GM04504 (cell line): ENCODE measurements around the gene PSMC5.

Experiments
- DNase-seq: peaks from one replicate; pipeline ENCODE4 v3.0.0-alpha.2; 2012; ENCODE audit warnings: low read depth

PSMC5 gene

GRCh38 chr17:63820963-63821561 lies 6.2 kb upstream of the PSMC5 start:
- DNase-seq = no peak

- no peak for DNase-seq
Observed at GRCh38 chr17:63821804-63822203, 5.4 kb upstream of the PSMC5 start.

- DNase-seq = no peak
Observed at GRCh38 chr17:63822537-63822936, 4.7 kb upstream of the PSMC5 start.

- DNase-seq = no peak
Observed at GRCh38 chr17:63823659-63824331, 3.4 kb upstream of the PSMC5 start.

- no peak for DNase-seq
Observed at GRCh38 chr17:63824362-63824761, 2.9 kb upstream of the PSMC5 start.

GRCh38 chr17:63826468-63827001 lies 696 bp upstream of the PSMC5 start:
- DNase-seq = no peak

- DNase-seq = no peak
Observed at GRCh38 chr17:63827801-63828221, 580 bp downstream of the PSMC5 start.

- no peak for DNase-seq
Observed at GRCh38 chr17:63828936-63829335, 1.7 kb downstream of the PSMC5 start.

- DNase-seq = no peak
Observed at GRCh38 chr17:63830278-63830677, 3.0 kb downstream of the PSMC5 start.

GRCh38 chr17:63830904-63831491 lies 3.8 kb downstream of the PSMC5 start:
- DNase-seq = no peak

- no peak for DNase-seq
Observed at GRCh38 chr17:63831505-63831904, 4.3 kb downstream of the PSMC5 start.

- no peak for DNase-seq
Observed at GRCh38 chr17:63832014-63832413, 4.8 kb downstream of the PSMC5 start.

GRCh38 chr17:63832455-63832854 lies 5.2 kb downstream of the PSMC5 start:
- DNase-seq = no peak

- no peak for DNase-seq
Observed at GRCh38 chr17:63833026-63833740, 6.0 kb downstream of the PSMC5 start.

- DNase-seq = no peak
Observed at GRCh38 chr17:63833741-63834373, 6.6 kb downstream of the PSMC5 start.

GRCh38 chr17:63834431-63835166 lies 7.4 kb downstream of the PSMC5 start:
- DNase-seq = peak; percentile 60

GRCh38 chr17:63835167-63835720 lies 8.0 kb downstream of the PSMC5 start:
- no peak for DNase-seq

GRCh38 chr17:63836811-63837210 lies 9.6 kb downstream of the PSMC5 start:
- DNase-seq = no peak

GRCh38 chr17:63837480-63837879 lies 10.2 kb downstream of the PSMC5 start:
- DNase-seq = no peak

- DNase-seq = no peak
Observed at GRCh38 chr17:63837962-63838600, 10.8 kb downstream of the PSMC5 start.
